Epithelial cell of prostate (primary cell): ENCODE results near the gene MSLN.

Source experiments
- DNase-seq: peaks from one replicate; pipeline ENCODE4 v3.0.0-alpha.2; 2011; ENCODE audit warnings: low read depth, low spot score
- H3K27ac ChIP-seq: fragments of 450-650 bp; 2 replicates; pipeline ENCODE4 v1.5.1; 2017; ENCODE audit warnings: mild to moderate bottlenecking

MSLN gene

GRCh38 chr16:800834-801511 is 40.4 kb downstream of the MSLN start:
- H3K27ac ChIP-seq: no peak overlapping the region
- DNase-seq: no peak

GRCh38 chr16:801584-802363 is 41.2 kb downstream of the MSLN start:
- DNase-seq: no peak
- H3K27ac ChIP-seq: no peak overlapping the region

GRCh38 chr16:802461-802860 is 41.9 kb downstream of the MSLN start:
- no peak for DNase-seq
- no peak overlapping the region for H3K27ac ChIP-seq

GRCh38 chr16:802914-803753 is 42.6 kb downstream of the MSLN start:
- no peak for DNase-seq
- no peak overlapping the region for H3K27ac ChIP-seq

- no peak overlapping the region for H3K27ac ChIP-seq
- no peak for DNase-seq
Measured at GRCh38 chr16:803754-804080, 43.2 kb downstream of the MSLN start.

- no peak overlapping the region for H3K27ac ChIP-seq
- no peak for DNase-seq
Measured at GRCh38 chr16:804193-805048, 43.9 kb downstream of the MSLN start.

GRCh38 chr16:805474-805873 is 44.9 kb downstream of the MSLN start:
- DNase-seq: no peak
- no peak overlapping the region for H3K27ac ChIP-seq

- H3K27ac ChIP-seq: peak overlapping the region; percentile 64
- DNase-seq: peak; percentile 51
Measured at GRCh38 chr16:807347-808084, 47.0 kb downstream of the MSLN start.

- H3K27ac ChIP-seq: no peak overlapping the region
- DNase-seq: no peak
Measured at GRCh38 chr16:808085-808386, 47.5 kb downstream of the MSLN start.

GRCh38 chr16:813204-813915 is 52.8 kb downstream of the MSLN start:
- no peak for DNase-seq

GRCh38 chr16:813916-814412 is 53.4 kb downstream of the MSLN start:
- no peak overlapping the region for H3K27ac ChIP-seq
- DNase-seq: no peak

More at GRCh38 chr16:813204-813915, 52.8 kb downstream of the MSLN start:
- no peak overlapping the region for H3K27ac ChIP-seq

- H3K27ac ChIP-seq: no peak overlapping the region
- no peak for DNase-seq
Measured at GRCh38 chr16:814974-815373, 54.4 kb downstream of the MSLN start.

GRCh38 chr16:815861-816260 is 55.3 kb downstream of the MSLN start:
- H3K27ac ChIP-seq: no peak overlapping the region
- DNase-seq: no peak

- no peak overlapping the region for H3K27ac ChIP-seq
- no peak for DNase-seq
Measured at GRCh38 chr16:817001-817906, 56.7 kb downstream of the MSLN start.

- no peak for DNase-seq
- H3K27ac ChIP-seq: no peak overlapping the region
Measured at GRCh38 chr16:818132-818531, 57.6 kb downstream of the MSLN start.
